ENCODE data around the gene RIMBP2.

- TF ChIP-seq CTCF (IDR thresholded peaks at IDR 0.05; ENCODE audit: borderline replicate concordance, extremely low read depth, low read length, poor library complexity, severe bottlenecking) (no peak), EZH2 (IDR thresholded peaks at IDR 0.05; ENCODE audit: borderline replicate concordance, low read depth, low read length, severe bottlenecking) (no peak)
Measured at GRCh38 chr12:130486146-130486435, 230.0 kb downstream of the RIMBP2 start.
